Endometrial microvascular endothelial cells (primary cell): Measurements from ENCODE around the gene KLF14. TPM values are rescaled to one million over a fixed set of nuclear protein-coding genes. Genes with fewer than 3 reads are reported as not detected.
"Not testable (repeated sequence)": the region's sequence is repeated elsewhere in the genome, so short reads cannot be mapped to it uniquely, and the experiment has no call there.

Source experiments
- in situ Hi-C: cut with HindIII; loops from 2 replicates; pipeline ENCODE4 v1.10.0; 2017; ENCODE audit warnings: low sequenced_read_pairs, low pct_unique_long_range_greater_than_20kb; ENCODE audit errors: inconsistent ontology term
- total RNA-seq: library from RNA; depleted of rRNA; stranded (reverse); fragments of >200 nt; gene quantifications from one replicate; pipeline ENCODE4 v1.2.3, GENCODE V29; 2015; ENCODE audit errors: inconsistent ontology term

Gene KLF14
- total RNA-seq, 1 donor from 2014 or later: not detected

DNA sequence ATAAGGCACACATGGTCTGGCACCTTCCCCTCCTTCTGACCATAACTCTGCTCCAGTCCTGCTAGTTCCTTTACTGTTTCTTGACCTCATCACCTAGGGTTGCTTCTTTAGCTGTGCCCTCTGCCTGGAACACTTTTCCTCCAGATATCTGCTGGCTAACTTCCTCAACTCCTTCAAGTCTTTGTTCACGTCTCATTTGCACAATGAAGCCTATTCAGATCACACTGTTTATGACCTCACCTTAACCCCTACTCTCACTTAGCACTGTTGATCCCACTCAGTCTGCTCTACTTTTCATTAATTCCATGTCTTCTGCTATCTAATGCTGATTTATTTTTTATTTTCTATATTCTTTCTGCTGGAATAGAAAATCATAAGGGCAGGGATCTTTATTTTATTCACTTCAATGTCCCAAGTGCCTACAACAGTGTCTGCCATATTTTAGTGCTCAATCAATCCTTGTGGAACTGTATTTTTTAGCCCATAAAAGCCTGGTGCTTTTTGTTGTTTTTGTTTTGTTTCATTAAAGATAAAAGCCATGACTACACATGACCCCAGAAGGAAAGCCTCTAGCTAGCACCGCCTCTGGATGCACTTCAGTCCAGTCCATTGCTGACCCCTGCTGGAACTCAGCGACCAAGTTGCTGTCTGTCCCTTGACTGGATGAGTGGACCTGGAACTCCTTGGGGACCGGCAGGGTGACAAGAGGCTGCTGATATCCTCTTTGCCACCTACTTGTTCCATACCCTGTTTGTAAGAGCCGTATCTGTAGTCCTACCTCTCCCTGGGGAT is 12.3 kb downstream of the KLF14 start:
- in situ Hi-C loops: no loop called here

DNA sequence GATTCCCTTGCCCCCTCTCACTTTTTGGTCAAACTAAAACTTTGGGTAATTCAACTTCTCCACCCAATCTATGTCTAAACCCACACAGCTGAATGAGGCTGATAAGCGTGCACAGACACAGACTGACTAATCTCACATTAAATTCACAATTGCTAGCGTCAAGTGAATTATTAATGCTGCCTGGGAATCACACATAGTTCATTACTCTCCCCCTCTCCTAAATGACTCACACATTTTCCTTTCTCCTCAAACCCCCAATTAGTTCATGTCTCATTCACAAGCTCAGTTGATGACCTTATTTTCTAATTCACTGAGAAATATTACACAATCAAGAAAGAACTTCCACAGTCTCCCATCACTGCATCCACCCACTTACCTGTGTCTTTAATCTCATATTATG is 14.5 kb downstream of the KLF14 start:
- in situ Hi-C loops: no loop called here

DNA sequence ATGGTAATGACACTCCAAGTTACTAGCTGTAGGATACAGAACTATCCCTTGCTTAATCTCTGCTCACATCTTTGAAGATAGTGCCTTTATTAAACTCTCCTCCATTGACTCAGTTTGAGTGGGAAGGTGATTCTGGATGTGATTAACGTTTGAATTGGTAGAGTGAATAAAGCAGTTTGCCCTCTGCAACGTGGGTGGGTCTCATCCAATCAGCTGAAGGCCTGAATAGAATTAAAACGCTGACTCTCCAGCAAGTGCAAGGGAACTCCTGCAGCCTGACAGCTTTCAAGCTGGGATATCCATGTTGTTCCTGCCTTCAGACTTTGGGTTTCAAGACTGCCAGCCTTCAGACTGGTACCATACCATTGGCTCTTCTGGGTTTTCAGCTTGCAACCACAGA is 21.6 kb downstream of the KLF14 start:
- in situ Hi-C loops: no loop called here

DNA sequence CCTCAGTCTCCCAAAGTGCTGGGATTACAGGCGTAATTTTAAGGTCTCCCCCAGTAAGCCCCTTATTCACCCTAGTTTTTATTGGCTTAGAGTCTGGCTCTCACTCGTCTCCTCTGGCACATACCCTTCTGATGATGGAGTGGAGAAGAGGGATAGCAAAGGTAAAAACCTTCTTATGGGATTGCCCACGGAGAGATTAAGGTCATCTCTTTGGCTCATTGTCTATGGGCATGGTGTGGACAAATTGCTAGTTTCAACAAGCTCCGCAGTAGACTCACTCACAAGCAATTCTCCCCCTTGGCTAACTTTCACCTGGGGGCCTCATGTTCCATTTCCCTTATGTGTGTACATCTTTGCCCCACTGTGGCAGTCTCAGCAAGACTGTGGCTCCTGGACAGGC is 25.2 kb downstream of the KLF14 start:
- in situ Hi-C loops: no loop called here

DNA sequence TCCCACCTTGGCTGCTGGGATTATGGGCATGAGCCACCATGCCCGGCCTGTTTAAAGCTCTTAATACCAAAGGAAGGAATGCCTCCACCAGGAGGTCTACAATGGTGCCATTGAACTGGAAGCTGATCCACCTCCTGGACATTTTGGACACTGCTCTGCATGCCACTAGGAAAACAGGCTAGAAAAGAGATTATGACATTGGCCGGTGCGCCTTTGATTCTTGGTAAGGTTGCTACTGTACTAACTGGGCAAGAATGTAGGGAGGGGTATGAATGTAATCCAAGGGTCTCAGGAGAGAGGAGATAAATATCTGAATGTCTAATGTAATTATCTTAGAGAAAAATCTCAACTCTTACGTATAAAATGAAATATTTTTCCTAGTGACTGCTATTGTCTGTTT is 26.0 kb downstream of the KLF14 start:
- in situ Hi-C loops: no loop called here

DNA sequence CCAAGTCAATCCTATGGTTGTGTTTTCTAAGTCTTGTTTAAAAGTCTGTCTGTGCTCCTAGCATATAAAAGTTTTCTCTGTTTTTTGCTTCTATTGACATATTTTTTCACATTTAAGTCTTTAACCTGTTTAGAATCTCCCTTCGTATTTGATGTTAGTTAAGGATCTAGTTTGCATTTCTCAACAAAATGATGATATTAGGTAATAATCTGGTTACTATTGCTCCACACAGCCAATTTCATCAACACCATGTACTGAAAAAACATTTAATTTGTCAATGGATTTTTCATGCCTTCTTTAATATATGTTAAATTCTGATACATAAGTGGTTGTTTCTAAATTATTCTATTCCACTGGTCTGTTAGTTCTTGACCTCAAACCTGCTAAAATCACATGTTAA is 30.2 kb downstream of the KLF14 start:
- in situ Hi-C loops: no loop called here

DNA sequence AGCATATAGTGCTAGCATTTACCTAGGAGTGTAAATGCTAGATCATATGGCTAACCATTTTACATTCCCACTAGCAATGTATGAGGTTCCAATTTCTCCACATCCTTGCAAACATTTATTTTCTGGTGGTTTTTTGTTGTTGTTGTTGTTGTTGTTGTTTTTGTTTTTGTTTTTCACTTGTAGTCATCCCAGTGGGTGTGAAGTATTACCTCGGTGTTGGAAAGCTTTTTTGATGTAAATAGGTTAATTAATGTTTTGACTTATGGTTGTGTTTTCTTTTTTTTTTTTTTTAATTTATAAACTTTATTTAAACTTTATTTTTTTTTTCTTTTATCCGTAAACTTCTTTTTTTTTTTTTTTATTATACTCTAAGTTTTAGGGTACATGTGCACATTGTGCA is 32.4 kb downstream of the KLF14 start:
- in situ Hi-C loops: no loop called here

DNA sequence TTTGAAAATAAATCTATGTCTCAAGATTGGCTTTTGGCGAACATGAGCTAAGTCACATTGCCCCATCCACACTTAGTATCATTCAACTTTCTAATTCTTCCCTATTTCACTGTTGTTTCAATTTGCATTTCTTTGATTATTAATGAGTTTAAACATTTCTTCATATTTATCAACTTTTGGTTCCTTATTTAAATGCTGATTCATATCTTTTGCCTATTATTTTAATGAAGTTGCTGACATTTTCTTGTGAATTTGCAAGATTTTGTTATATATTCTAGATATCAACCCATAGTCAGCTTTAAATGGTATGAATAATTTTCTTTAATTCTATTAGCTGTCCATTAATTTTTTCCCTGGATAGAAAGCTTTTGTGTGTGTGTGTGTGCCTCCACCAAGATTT is 33.2 kb downstream of the KLF14 start:
- in situ Hi-C loops: no loop called here

DNA sequence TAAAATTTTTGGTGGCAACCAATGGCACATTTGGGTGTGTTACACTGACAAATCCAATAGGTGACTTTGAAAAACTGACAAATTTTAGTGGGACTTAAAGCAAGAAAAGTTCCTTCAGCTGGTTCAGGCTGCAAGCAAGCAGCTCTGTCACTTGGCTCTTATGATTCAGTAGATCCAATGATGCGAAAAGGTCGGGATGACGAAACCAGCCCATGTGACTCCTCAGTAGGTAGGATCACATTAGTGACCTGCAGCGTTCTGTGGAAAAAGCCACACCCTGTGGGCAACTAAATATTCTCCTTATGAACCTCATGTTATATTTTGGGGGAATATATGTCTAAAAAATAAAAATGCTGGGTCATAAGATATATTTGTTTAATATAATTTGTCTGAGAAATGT is 34.3 kb downstream of the KLF14 start:
- in situ Hi-C loops: no loop called here

DNA sequence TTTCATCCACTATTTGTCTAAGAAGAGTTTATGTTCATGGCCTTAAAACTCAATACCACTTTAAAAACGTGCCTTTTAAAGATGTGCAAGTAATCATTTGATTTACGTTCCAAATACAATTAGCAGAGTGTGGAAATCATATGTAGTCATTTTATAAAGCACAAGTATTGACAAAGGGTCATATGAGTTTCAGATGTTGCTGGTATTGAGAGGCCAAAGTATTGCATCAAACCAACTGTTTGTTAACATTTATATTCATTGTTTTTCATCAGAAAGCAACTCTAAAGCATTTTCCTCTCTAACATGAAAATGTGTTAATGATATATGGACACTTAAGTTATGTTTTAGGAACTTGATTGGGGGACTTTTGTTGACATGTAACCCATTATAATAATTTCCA is 36.2 kb downstream of the KLF14 start:
- in situ Hi-C loops: no loop called here

DNA sequence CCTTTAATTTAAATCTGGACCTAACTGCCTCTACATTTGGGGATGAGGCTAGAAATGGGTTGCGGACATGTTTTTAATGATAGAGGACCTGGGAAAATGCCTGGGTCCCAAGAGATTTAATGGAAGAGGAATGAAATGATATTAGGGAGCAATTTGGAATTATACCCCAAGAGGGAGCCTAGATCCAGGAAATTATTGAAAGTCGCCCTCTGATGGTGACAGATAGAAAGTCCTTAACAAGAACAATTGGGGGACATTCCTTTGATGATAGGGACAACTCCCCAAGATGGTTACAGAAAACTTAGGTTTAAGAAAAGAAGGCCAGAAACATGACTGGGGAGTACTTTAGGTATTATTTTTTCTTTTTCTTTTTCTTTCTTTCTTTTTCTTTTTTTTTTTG is 38.2 kb downstream of the KLF14 start:
- in situ Hi-C loops: no loop called here

DNA sequence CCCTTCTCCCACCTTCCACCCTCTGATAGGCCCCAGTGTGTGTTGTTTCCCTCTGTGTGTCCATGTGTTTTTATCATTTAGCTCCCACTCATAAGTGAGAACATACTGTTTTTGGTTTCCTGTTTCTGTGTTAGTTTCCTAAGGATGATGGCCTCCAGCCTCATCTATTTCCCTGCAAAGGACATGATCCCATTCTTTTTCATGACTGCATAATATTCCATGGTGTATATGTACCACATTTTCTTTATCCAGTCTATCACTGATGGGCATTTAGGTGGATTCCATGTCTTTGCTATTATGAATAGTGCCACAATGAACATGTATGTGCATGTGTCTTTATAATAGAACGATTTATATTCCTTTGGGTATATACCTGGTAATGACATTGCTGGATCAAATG is 41.6 kb downstream of the KLF14 start:
- in situ Hi-C loops: not testable (repeated sequence)

DNA sequence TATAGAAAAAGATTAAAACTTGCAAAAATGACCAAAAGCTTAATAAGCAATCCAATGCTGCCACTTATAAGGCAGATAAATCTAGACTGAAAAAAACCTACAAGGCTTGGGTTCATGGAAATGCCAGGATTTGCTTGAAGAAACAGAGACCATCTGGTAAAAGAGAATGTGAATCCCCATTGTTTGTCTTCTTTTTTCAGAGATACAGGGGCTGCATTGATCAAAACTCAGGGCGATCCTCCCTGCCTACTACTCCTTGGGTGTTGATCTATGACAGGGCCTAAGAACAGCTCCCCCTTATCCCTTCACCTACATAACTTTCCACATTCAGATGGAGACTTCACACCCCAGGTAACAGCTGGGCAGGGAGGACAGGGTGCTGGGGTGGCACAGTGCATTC is 44.3 kb downstream of the KLF14 start:
- in situ Hi-C loops: no loop called here

DNA sequence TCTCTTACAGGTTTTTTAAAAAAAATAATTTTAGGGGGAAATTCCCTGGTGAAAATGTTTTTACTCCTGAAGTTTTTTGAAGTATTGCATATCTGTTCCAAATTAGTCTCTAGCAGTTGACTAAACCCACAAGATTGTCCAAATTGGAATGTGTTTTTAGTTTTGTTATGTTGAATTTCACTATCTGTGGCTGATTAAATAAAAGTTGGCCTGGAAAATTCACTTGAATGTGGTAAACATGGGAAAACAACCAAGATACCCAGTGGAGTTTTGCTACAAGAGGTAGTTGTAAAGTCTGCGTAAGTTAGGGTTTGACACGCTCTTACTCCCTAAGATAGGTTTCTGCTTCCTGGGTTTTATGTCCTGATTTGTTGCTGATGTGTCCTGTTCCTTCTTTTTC is 51.0 kb downstream of the KLF14 start:
- in situ Hi-C loops: no loop called here

Other genes with a start within 250 kb of the KLF14 start
- 8.7 TPM for gene MEST, start 242.1 kb downstream of the KLF14 start, total RNA-seq
- 13.8 TPM for gene COPG2, start 65.5 kb downstream of the KLF14 start, total RNA-seq
- not detected for gene TSGA13, start 47.7 kb downstream of the KLF14 start, total RNA-seq